IMR-90 (cell line): ENCODE measurements around the gene OAS1. TPM values are rescaled to one million over a fixed set of nuclear protein-coding genes. Genes with fewer than 3 reads are reported as not detected.

Experiments
- ATAC-seq: fragments of 200-7000 bp; cut with Tn5 transposase; 2 replicates; pipeline ENCODE4 v1.9.1; 2020; ENCODE audit warnings: low read depth, mild to moderate bottlenecking, moderate library complexity
- BruUV-seq: library from RNA; stranded (reverse); fragments of 400-500 nt; replicated peaks from 2 replicates; lab custom pipeline; 2021; lab: Mats Ljungman, UMichigan
- CTCF ChIA-PET: fragments of 300-600 bp; formaldehyde crosslinking; extraction: SDS; loops from one replicate; lab custom pipeline; 2021; ENCODE audit warnings: antibody characterized with exemption; lab: Yijun Ruan, JAX
- POLR2A ChIA-PET: fragments of 300-600 bp; sonication (Branson Sonifier 250); formaldehyde crosslinking; loops from one replicate; lab custom pipeline; 2022; ENCODE audit warnings: antibody characterized with exemption; ENCODE audit not compliant: unreplicated experiment; lab: Charles Lee
- DNase-seq: peaks from one replicate; pipeline ENCODE4 v3.0.0; 2013
- H2AFZ ChIP-seq: replicated peaks from 2 replicates; pipeline ENCODE3; 2013; ENCODE audit warnings: low read length, mild to moderate bottlenecking; ENCODE audit not compliant: poor library complexity
- H2AK5ac ChIP-seq: 2 replicates; pipeline ENCODE4 v1.6.1; 2013; ENCODE audit warnings: low read depth, low read length, inconsistent platforms
- H2AK9ac ChIP-seq: replicated peaks from 2 replicates; pipeline ENCODE3; 2013; ENCODE audit warnings: mild to moderate bottlenecking, low read depth, low read length, moderate library complexity; ENCODE audit not compliant: poor library complexity
- H2BK120ac ChIP-seq: 2 replicates; pipeline ENCODE4 v1.6.1; 2013; ENCODE audit warnings: low read depth, low read length, inconsistent platforms
- H2BK15ac ChIP-seq: 3 replicates; pipeline ENCODE4 v1.6.1; 2013; ENCODE audit warnings: low read depth, low read length, inconsistent platforms
- H2BK20ac ChIP-seq: 2 replicates; pipeline ENCODE4 v1.6.1; 2013; ENCODE audit warnings: low read depth, mild to moderate bottlenecking, inconsistent platforms, low read length, moderate library complexity
- H2BK5ac ChIP-seq: 2 replicates; pipeline ENCODE4 v1.6.1; 2013; ENCODE audit warnings: mild to moderate bottlenecking, low read depth, low read length, inconsistent platforms; ENCODE audit not compliant: poor library complexity, severe bottlenecking
- H3K14ac ChIP-seq: replicated peaks from 2 replicates; pipeline ENCODE4 v1.6.1; 2013; ENCODE audit warnings: low read depth, low read length, inconsistent platforms
- H3K18ac ChIP-seq: 2 replicates; pipeline ENCODE4 v1.6.1; 2013; ENCODE audit warnings: low read depth, low read length, control low read depth
- H3K23ac ChIP-seq: 2 replicates; pipeline ENCODE4 v1.6.1; 2013; ENCODE audit warnings: low read depth, low read length, inconsistent platforms
- H3K27ac ChIP-seq: 2 replicates; pipeline ENCODE4 v1.5.1; 2013; ENCODE audit warnings: mild to moderate bottlenecking, control low read depth, low read length; ENCODE audit not compliant: insufficient read depth
- H3K27me3 ChIP-seq: 2 replicates; pipeline ENCODE4 v1.6.1; 2013; ENCODE audit warnings: low read length; ENCODE audit not compliant: control insufficient read depth, insufficient read depth
- H3K36me3 ChIP-seq: 2 replicates; pipeline ENCODE4 v1.6.1; 2013; ENCODE audit warnings: low read length, mixed read lengths; ENCODE audit not compliant: control insufficient read depth, insufficient read depth
- H3K4ac ChIP-seq: 2 replicates; pipeline ENCODE4 v1.6.1; 2013; ENCODE audit warnings: low read depth, low read length, inconsistent platforms
- H3K4me1 ChIP-seq: 2 replicates; pipeline ENCODE4 v1.6.1; 2013; ENCODE audit warnings: low read length, mixed read lengths; ENCODE audit not compliant: control insufficient read depth, insufficient read depth
- H3K4me2 ChIP-seq: 2 replicates; pipeline ENCODE4 v1.6.1; 2013; ENCODE audit warnings: low read depth, mild to moderate bottlenecking, control low read depth, low read length, moderate library complexity
- H3K4me3 ChIP-seq: 2 replicates; pipeline ENCODE4 v1.5.1; 2013; ENCODE audit warnings: low read depth, mild to moderate bottlenecking, control low read depth, low read length, moderate library complexity; ENCODE audit not compliant: insufficient read depth
- H3K56ac ChIP-seq: 2 replicates; pipeline ENCODE4 v1.6.1; 2013; ENCODE audit warnings: low read length, inconsistent platforms; ENCODE audit not compliant: insufficient read depth; ENCODE audit errors: extremely low read depth
- H3K79me1 ChIP-seq, 2 experiments: 2 replicates each; pipeline ENCODE4 v1.6.1; 2013; ENCODE audit warnings: low read length in 2 of 2, inconsistent platforms in 1 of 2, low read depth in 1 of 2
- H3K9ac ChIP-seq: 2 replicates; pipeline ENCODE4 v1.6.1; 2013; ENCODE audit warnings: low read depth, low read length, control low read depth
- H3K9me1 ChIP-seq: 2 replicates; pipeline ENCODE4 v1.6.1; 2013; ENCODE audit warnings: low read length, inconsistent platforms; ENCODE audit not compliant: insufficient read depth
- H3K9me3 ChIP-seq: 2 replicates; pipeline ENCODE4 v1.6.1; 2013; ENCODE audit warnings: low read length; ENCODE audit not compliant: control insufficient read depth, insufficient read depth
- H4K20me1 ChIP-seq: 2 replicates; pipeline ENCODE4 v1.6.1; 2013; ENCODE audit warnings: low read length, inconsistent platforms; ENCODE audit not compliant: insufficient read depth
- H4K5ac ChIP-seq: 2 replicates; pipeline ENCODE4 v1.6.1; 2013; ENCODE audit warnings: mild to moderate bottlenecking, low read depth, low read length, control low read depth
- H4K8ac ChIP-seq, 2 experiments: 2 replicates each; pipeline ENCODE4 v1.6.1; 2013; ENCODE audit warnings: low read depth in 2 of 2, low read length in 2 of 2, control low read depth in 1 of 2, inconsistent platforms in 1 of 2
- H4K91ac ChIP-seq: 2 replicates; pipeline ENCODE4 v1.6.1; 2013; ENCODE audit warnings: low read depth, low read length, inconsistent platforms; ENCODE audit not compliant: insufficient read depth
- CTCF ChIP-seq: conservative IDR thresholded peaks from 2 replicates; pipeline ENCODE4 v1.5.1; 2012; ENCODE audit warnings: mild to moderate bottlenecking, low read depth, low read length, improper control_type of control experiment
- WGBS, 2 experiments: methylation state at CpG; one replicate each; pipeline versions ENCODE4 v1.1.5 to v1.1.7; 2013; ENCODE audit warnings: missing lambda C conversion rate in 2 of 2; ENCODE audit not compliant: insufficient read length in 1 of 2; ENCODE audit errors: extremely low coverage in 2 of 2; 5-methylcytosine and 5-hydroxymethylcytosine counted together
- dilution Hi-C: fragments of 300-500 bp; cut with HindIII; formaldehyde crosslinking; loops from one replicate; pipeline ENCODE4 v1.14.3; 2018; ENCODE audit warnings: low sequenced_read_pairs; ENCODE audit not compliant: unreplicated experiment
- in situ Hi-C: fragments of 300-500 bp; cut with MboI; formaldehyde crosslinking; loops from 3 replicates; pipeline ENCODE4 v1.14.3; 2019; ENCODE audit warnings: low sequenced_read_pairs, inconsistent platforms, mixed read lengths
- intact Hi-C: fragments of 100-400 bp; cut with micrococcal nuclease; formaldehyde crosslinking; loops from 2 replicates; pipeline ENCODE4 v1.10.0; 2022
- polyA plus RNA-seq, 3 experiments: library from polyadenylated mRNA; depleted of rRNA; stranded (reverse); fragments of >200 nt; gene quantifications; 2 replicates each; pipeline ENCODE4 v1.2.3, GENCODE V29; 2012; ENCODE audit warnings: low replicate concordance in 1 of 3
- total RNA-seq: library from RNA; depleted of rRNA; stranded (reverse); fragments of >200 nt; gene quantifications from 2 replicates; pipeline ENCODE4 v1.2.3, GENCODE V29; 2012

OAS1 gene
- total and polyA plus RNA-seq, 2 of the 4 experiments (the other 2 are of a cell fraction): not detected

- Histone ChIP-seq H3K9me3 (no peaks in the 10 kb centered on the region), H2AK9ac (no peak overlapping the region), H3K79me1 (no peaks in the 10 kb centered on the region), H2BK5ac (no peak overlapping the region), H3K4me3 (no peak overlapping the region), H3K23ac (no peak overlapping the region), H4K91ac (no peak overlapping the region), H4K20me1 (no peaks in the 10 kb centered on the region), H3K14ac (no peak overlapping the region), H3K56ac (no peak overlapping the region), H3K4me2 (no peak overlapping the region), H3K18ac (no peak overlapping the region), H3K4ac (no peak overlapping the region), H2AK5ac (no peak overlapping the region), H2BK15ac (no peak overlapping the region), H3K36me3 (no peaks in the 10 kb centered on the region), H3K27me3 (no peaks in the 10 kb centered on the region), H2BK120ac (no peak overlapping the region), H2AFZ (no peak overlapping the region), H4K5ac (no peak overlapping the region), H3K9ac (no peak overlapping the region), H2BK20ac (no peak overlapping the region), H3K4me1 (no peaks in the 10 kb centered on the region), H3K9me1 (no peaks in the 10 kb centered on the region), H3K27ac (no peak overlapping the region), H4K8ac (no peak overlapping the region)
- no TSS peak for BruUV-seq
- in situ Hi-C loops (no loop called here), dilution Hi-C loops (no loop called here), intact Hi-C loops (no loop called here)
- TF ChIP-seq CTCF: no peak
- WGBS, 2 experiments: 100% methylated on average over 2 of the region's 7 CpGs; no CpG with 5 or more reads in 1 of the 2 experiments
- POLR2A ChIA-PET: no interaction called here
- DNase-seq: no peak
- CTCF ChIA-PET: interaction anchor here (1.2 kb wide), 1 partner anchor 9 kb away, joined by 3 read pairs; no protein-coding TSS in a partner anchor
- no peak for ATAC-seq
Observed at GRCh38 chr12:112948806-112949205, 42.0 kb downstream of the OAS1 start.
